H9 (cell line): Measurements from ENCODE around the gene SCN10A. TPM values are rescaled to one million over a fixed set of nuclear protein-coding genes. Genes with fewer than 3 reads are reported as not detected.

Source experiments
- DNase-seq: peaks from one replicate; pipeline ENCODE4 v3.0.0-alpha.2; 2017
- H2AFZ ChIP-seq: one replicate; pipeline ENCODE4 v1.6.1; 2013; ENCODE audit warnings: mild to moderate bottlenecking, low read length, control low read depth, moderate library complexity
- H2AK5ac ChIP-seq: 2 replicates; pipeline ENCODE4 v1.6.1; 2013; ENCODE audit warnings: low read length, control low read depth, mixed read lengths; ENCODE audit not compliant: insufficient read length
- H2BK120ac ChIP-seq: one replicate; pipeline ENCODE4 v1.6.1; 2013; ENCODE audit warnings: low read depth, mild to moderate bottlenecking, low read length, control low read depth, inconsistent platforms; ENCODE audit not compliant: poor library complexity, severe bottlenecking
- H2BK12ac ChIP-seq: 2 replicates; pipeline ENCODE4 v1.6.1; 2013; ENCODE audit warnings: low read length, control low read depth, mixed read lengths, low read depth; ENCODE audit not compliant: insufficient read length
- H2BK15ac ChIP-seq: 2 replicates; pipeline ENCODE4 v1.6.1; 2013; ENCODE audit warnings: low read depth, low read length, control low read depth
- H2BK20ac ChIP-seq: one replicate; pipeline ENCODE4 v1.6.1; 2013; ENCODE audit warnings: low read depth, mild to moderate bottlenecking, low read length, control low read depth, inconsistent platforms; ENCODE audit not compliant: poor library complexity, severe bottlenecking
- H2BK5ac ChIP-seq: 2 replicates; pipeline ENCODE4 v1.6.1; 2013; ENCODE audit warnings: low read length, control low read depth, mixed read lengths; ENCODE audit not compliant: insufficient read length
- H3K14ac ChIP-seq: 2 replicates; pipeline ENCODE4 v1.6.1; 2013; ENCODE audit warnings: low read length, control low read depth; ENCODE audit not compliant: insufficient read depth
- H3K18ac ChIP-seq: 2 replicates; pipeline ENCODE4 v1.6.1; 2013; ENCODE audit warnings: low read depth, mild to moderate bottlenecking, mixed read lengths, low read length, control low read depth; ENCODE audit not compliant: insufficient read length
- H3K23ac ChIP-seq: 2 replicates; pipeline ENCODE4 v1.6.1; 2013; ENCODE audit warnings: low read length, control low read depth, mixed read lengths, low read depth; ENCODE audit not compliant: insufficient read length
- H3K23me2 ChIP-seq: 2 replicates; pipeline ENCODE4 v1.6.1; 2013; ENCODE audit warnings: low read depth, mild to moderate bottlenecking, mixed read lengths, low read length, control low read depth; ENCODE audit not compliant: insufficient read length, poor library complexity, severe bottlenecking
- H3K27ac ChIP-seq: 2 replicates; pipeline ENCODE4 v1.5.1; 2013; ENCODE audit warnings: low read length, control low read depth, mixed read lengths, low read depth; ENCODE audit not compliant: insufficient read length
- H3K27me3 ChIP-seq: 2 replicates; pipeline ENCODE4 v1.6.1; 2013; ENCODE audit warnings: low read length, control low read depth, inconsistent platforms; ENCODE audit not compliant: insufficient read depth
- H3K4ac ChIP-seq: 2 replicates; pipeline ENCODE4 v1.6.1; 2013; ENCODE audit warnings: low read depth, mild to moderate bottlenecking, control low read depth, inconsistent platforms, low read length, moderate library complexity
- H3K4me1 ChIP-seq: 2 replicates; pipeline ENCODE4 v1.6.1; 2013; ENCODE audit warnings: low read length, control low read depth, inconsistent platforms; ENCODE audit not compliant: insufficient read depth
- H3K4me2 ChIP-seq: 2 replicates; pipeline ENCODE4 v1.6.1; 2013; ENCODE audit warnings: low read length, control low read depth, mixed read lengths; ENCODE audit not compliant: insufficient read length, insufficient read depth
- H3K56ac ChIP-seq: 2 replicates; pipeline ENCODE4 v1.6.1; 2013; ENCODE audit warnings: low read depth, mild to moderate bottlenecking, mixed read lengths, low read length, control low read depth; ENCODE audit not compliant: insufficient read length
- H3K79me1 ChIP-seq: 2 replicates; pipeline ENCODE4 v1.6.1; 2013; ENCODE audit warnings: low read depth, mild to moderate bottlenecking, moderate library complexity, low read length, control low read depth, inconsistent platforms; ENCODE audit not compliant: insufficient read depth, poor library complexity, severe bottlenecking
- H3K79me2 ChIP-seq: 2 replicates; pipeline ENCODE4 v1.6.1; 2013; ENCODE audit warnings: low read length, control low read depth, inconsistent platforms; ENCODE audit not compliant: insufficient read depth
- H3K9ac ChIP-seq: 2 replicates; pipeline ENCODE4 v1.6.1; 2013; ENCODE audit warnings: low read length, control low read depth, mixed read lengths; ENCODE audit not compliant: insufficient read length; ENCODE audit errors: extremely low read depth
- H3K9me3 ChIP-seq: one replicate; pipeline ENCODE4 v1.6.1; 2013; ENCODE audit warnings: low read depth, low read length, inconsistent platforms; ENCODE audit not compliant: control insufficient read depth
- H3T11ph ChIP-seq: one replicate; pipeline ENCODE4 v1.6.1; 2013; ENCODE audit warnings: mild to moderate bottlenecking, low read length, control low read depth, inconsistent platforms
- H4K20me1 ChIP-seq: one replicate; pipeline ENCODE4 v1.6.1; 2013; ENCODE audit not compliant: control insufficient read depth, insufficient read length, insufficient read depth
- H4K5ac ChIP-seq: 2 replicates; pipeline ENCODE4 v1.6.1; 2013; ENCODE audit warnings: low read depth, mild to moderate bottlenecking, mixed read lengths, low read length, control low read depth; ENCODE audit not compliant: insufficient read length
- H4K8ac ChIP-seq: replicated peaks from 2 replicates; pipeline ENCODE4 v1.6.1; 2013; ENCODE audit warnings: low read length, control low read depth, mixed read lengths, low read depth; ENCODE audit not compliant: insufficient read length
- H4K91ac ChIP-seq: 2 replicates; pipeline ENCODE4 v1.6.1; 2013; ENCODE audit warnings: low read depth, mild to moderate bottlenecking, moderate library complexity, mixed read lengths, low read length, control low read depth; ENCODE audit not compliant: insufficient read length
- H3K27ac Mint-ChIP-seq, 3 experiments: 2 replicates in 2 of 3; 3 replicates in 1 of 3; pipeline ENCODE4 v1.8.0; 2020 to 2021; ENCODE audit warnings: mixed read lengths in 3 of 3, mild to moderate bottlenecking in 1 of 3, moderate library complexity in 1 of 3
- H3K27me3 Mint-ChIP-seq: 2 replicates; pipeline ENCODE4 v1.8.0; 2021; ENCODE audit warnings: low read depth, mild to moderate bottlenecking, moderate library complexity, mixed read lengths
- H3K36me3 Mint-ChIP-seq, 3 experiments: 2 replicates in 2 of 3; 3 replicates in 1 of 3; pipeline ENCODE4 v1.8.0; 2020 to 2021; ENCODE audit warnings: low read depth in 3 of 3, mixed read lengths in 3 of 3; ENCODE audit not compliant: insufficient read depth in 1 of 3
- H3K4me1 Mint-ChIP-seq, 2 experiments: 2 replicates each; pipeline ENCODE4 v1.8.0; 2020; ENCODE audit warnings: mixed read lengths in 2 of 2
- H3K4me3 Mint-ChIP-seq, 2 experiments: 2 replicates in 1 of 2; 3 replicates in 1 of 2; pipeline ENCODE4 v1.8.0; 2020 to 2021; ENCODE audit warnings: mild to moderate bottlenecking in 2 of 2, mixed read lengths in 2 of 2, moderate library complexity in 1 of 2
- H3K9me3 Mint-ChIP-seq, 2 experiments: 2 replicates in 1 of 2; 3 replicates in 1 of 2; pipeline ENCODE4 v1.8.0; 2020; ENCODE audit warnings: mild to moderate bottlenecking in 2 of 2, mixed read lengths in 2 of 2, moderate library complexity in 1 of 2
- CTCF ChIP-seq: fragments of 200-600 bp; sonication (generic); conservative IDR thresholded peaks from 3 replicates; pipeline ENCODE4 v1.8.0; 2021; ENCODE audit warnings: antibody characterized with exemption, mild to moderate bottlenecking
- WGBS: extraction: QIAGEN DNeasy Blood & Tissue Kit; methylation state at CpG from one replicate; pipeline ENCODE4 v1.1.7; 2013; ENCODE audit warnings: missing lambda C conversion rate, low lambda C conversion rate, mixed read lengths; ENCODE audit not compliant: insufficient read length; ENCODE audit errors: extremely low coverage; 5-methylcytosine and 5-hydroxymethylcytosine counted together
- total RNA-seq: library from RNA; stranded (reverse); gene quantifications from 2 replicates; pipeline ENCODE4 v1.2.1, GENCODE V29; 2021

SCN10A gene
- total RNA-seq, 1 experiment from 2014 or later: not detected

GRCh38 chr3:38706961-38707360 lies 109.1 kb downstream of the SCN10A start:
- WGBS: no CpG with 5 or more reads among the region's 2 CpGs
- no peak for TF ChIP-seq CTCF
- H3K9me3 ChIP-seq: no peaks in the 10 kb centered on the region
- H4K20me1 ChIP-seq: no peaks in the 10 kb centered on the region
- H2AFZ ChIP-seq: no peak overlapping the region
- no peak overlapping the region for H2AK5ac ChIP-seq
- H3K27me3 Mint-ChIP-seq: peaks cover 29% of the 10 kb centered on the region
- no peak overlapping the region for H3K27ac Mint-ChIP-seq
- no peak overlapping the region for H2BK5ac ChIP-seq
- H3K9ac ChIP-seq: no peak overlapping the region
- H3K4me1 ChIP-seq: peaks cover 2% of the 10 kb centered on the region; the same call in 1 of the 2 replicates
- no peaks in the 10 kb centered on the region for H3K36me3 Mint-ChIP-seq
- no peak overlapping the region for H3K4ac ChIP-seq
- no peak overlapping the region for H3K14ac ChIP-seq
- no peak for DNase-seq
- H2BK120ac ChIP-seq: no peak overlapping the region
- no peak overlapping the region for H3K4me2 ChIP-seq
- H2BK12ac ChIP-seq: no peak overlapping the region
- no peaks in the 10 kb centered on the region for H3K27me3 ChIP-seq
- no peak overlapping the region for H4K5ac ChIP-seq
- no peak overlapping the region for H4K8ac ChIP-seq
- H3K56ac ChIP-seq: no peak overlapping the region
- no peak overlapping the region for H2BK15ac ChIP-seq
- H4K91ac ChIP-seq: no peak overlapping the region
- no peak overlapping the region for H3K4me3 Mint-ChIP-seq
- H2BK20ac ChIP-seq: no peak overlapping the region
- no peak overlapping the region for H3K18ac ChIP-seq
- no peak overlapping the region for H3K23ac ChIP-seq
- no peak overlapping the region for H3T11ph ChIP-seq
- no peaks in the 10 kb centered on the region for H3K9me3 Mint-ChIP-seq
- H3K27ac ChIP-seq: no peak overlapping the region
- no peaks in the 10 kb centered on the region for H3K79me1 ChIP-seq
- no peaks in the 10 kb centered on the region for H3K79me2 ChIP-seq
- H3K23me2 ChIP-seq: no peaks in the 10 kb centered on the region
- H3K4me1 Mint-ChIP-seq: no peaks in the 10 kb centered on the region
